Kidney glomerular epithelial cell (primary cell): ENCODE results near the gene CHKA.

Experiments
- DNase-seq: peaks from one replicate; lab custom pipeline; 2025; lab: John Stamatoyannopoulos, UW

CHKA gene

GRCh38 chr11:68142441-68143309, 21.5 kb upstream of the CHKA start:
- no peak for DNase-seq

- DNase-seq, result no peak
Measured at GRCh38 chr11:68142028-68142412, 20.8 kb upstream of the CHKA start.

- no peak for DNase-seq
Measured at GRCh38 chr11:68141246-68142027, 20.2 kb upstream of the CHKA start.

GRCh38 chr11:68140496-68141245, 19.5 kb upstream of the CHKA start:
- DNase-seq, result no peak

GRCh38 chr11:68138237-68138636, 17.0 kb upstream of the CHKA start:
- DNase-seq, result no peak

GRCh38 chr11:68137833-68138232, 16.6 kb upstream of the CHKA start:
- DNase-seq, result no peak

- no peak for DNase-seq
Measured at GRCh38 chr11:68136866-68137265, 15.7 kb upstream of the CHKA start.

GRCh38 chr11:68135161-68135560, 14.0 kb upstream of the CHKA start:
- no peak for DNase-seq

- DNase-seq, result no peak
Measured at GRCh38 chr11:68133761-68134160, 12.6 kb upstream of the CHKA start.

GRCh38 chr11:68130121-68130520, 8.9 kb upstream of the CHKA start:
- no peak for DNase-seq

GRCh38 chr11:68128682-68129327, 7.6 kb upstream of the CHKA start:
- DNase-seq, result no peak

GRCh38 chr11:68127714-68128681, 6.8 kb upstream of the CHKA start:
- DNase-seq, result no peak

GRCh38 chr11:68125164-68125563, 4.0 kb upstream of the CHKA start:
- DNase-seq, result no peak

- no peak for DNase-seq
Measured at GRCh38 chr11:68122936-68123539, 1.9 kb upstream of the CHKA start.

GRCh38 chr11:68120273-68121066, 718 bp downstream of the CHKA start:
- no peak for DNase-seq

GRCh38 chr11:68118706-68119448, 2.3 kb downstream of the CHKA start:
- no peak for DNase-seq

GRCh38 chr11:68117853-68118470, 3.2 kb downstream of the CHKA start:
- no peak for DNase-seq

- no peak for DNase-seq
Measured at GRCh38 chr11:68116974-68117373, 4.2 kb downstream of the CHKA start.
